ENCODE data around the gene MYBBP1A.

Gene MYBBP1A

DNA sequence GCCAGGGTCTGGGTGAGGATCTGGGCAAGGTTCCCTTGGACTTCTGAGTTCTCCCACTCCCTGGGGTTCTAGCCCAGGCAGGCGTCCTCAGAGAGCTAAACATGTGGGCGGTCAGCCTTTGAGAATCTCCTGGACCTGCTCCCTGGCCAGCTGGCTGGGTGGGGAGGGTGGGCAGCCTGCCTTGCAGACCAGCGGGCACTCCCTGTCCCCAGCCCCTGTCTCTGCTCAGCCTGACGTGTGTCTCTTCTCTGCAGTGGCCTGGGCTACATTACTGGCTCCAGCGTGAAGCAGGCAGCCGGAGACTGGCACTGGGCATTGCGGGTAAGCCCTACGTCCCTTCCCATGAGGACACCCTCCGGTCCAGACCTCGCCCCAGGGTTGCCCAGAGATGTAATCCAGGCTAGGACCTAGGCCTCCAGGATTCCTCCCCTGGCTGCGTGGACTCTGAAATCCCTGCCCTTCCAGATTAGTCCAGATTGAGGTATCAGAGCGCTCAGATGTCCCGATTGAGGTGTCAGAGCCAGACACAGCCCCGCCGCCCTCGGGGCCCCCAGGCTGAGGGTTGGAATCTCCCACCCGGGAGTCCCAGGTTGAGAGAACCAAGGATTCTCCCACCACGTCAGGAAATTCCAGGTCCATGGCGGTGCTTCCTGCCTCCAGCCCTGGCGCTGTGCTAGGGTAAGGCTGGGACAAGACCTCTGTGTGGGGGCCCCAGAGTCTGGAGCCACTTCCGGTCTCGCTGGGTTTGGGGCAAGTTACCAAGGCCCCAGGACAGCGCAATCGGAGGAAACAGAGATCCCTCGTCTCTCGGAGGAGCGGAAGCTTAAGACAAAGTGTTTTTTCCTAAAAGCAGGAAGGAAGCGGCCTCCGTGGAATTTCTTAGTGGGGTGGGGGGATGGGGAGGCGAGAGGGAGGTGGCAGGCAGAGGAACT lies 24.1 kb downstream of the MYBBP1A start:
- DNase-seq (ENCODE audit: low read depth) = no peak
- H3K4me3 ChIP-seq (ENCODE audit: low read depth, low read length) = no peak overlapping the region

DNA sequence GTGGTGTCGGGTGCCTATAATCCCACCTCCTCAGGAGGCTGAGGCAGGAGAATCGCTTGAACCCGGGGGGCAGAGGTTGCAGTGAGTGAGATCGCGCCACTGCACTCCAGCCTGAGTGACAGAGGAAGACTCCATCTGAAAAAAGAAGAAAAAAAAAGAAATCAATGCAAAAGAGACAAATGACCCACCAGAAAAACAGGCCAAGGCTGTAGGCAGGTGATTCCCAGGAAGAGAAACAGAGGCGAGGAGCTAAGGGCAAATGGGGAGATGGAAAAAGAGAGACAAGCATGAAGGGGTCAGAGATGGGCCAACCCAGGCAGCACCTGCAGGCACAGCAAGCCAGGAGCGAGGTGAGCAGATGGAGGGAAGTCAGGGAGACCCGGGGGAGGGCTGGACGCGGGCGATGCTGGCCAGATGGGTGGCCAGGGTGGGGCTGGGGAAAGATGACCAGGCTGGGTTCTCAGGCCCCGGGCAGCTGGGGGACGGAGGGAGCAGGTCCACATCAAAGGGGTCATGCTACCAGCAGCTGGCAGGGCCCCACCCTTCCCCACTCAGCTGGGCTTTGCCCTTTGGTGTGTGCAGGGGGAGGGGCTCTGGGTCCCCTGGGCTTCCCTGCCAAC lies 25.5 kb downstream of the MYBBP1A start:
- no peak for DNase-seq (ENCODE audit: low read depth)
- no peak overlapping the region for H3K4me3 ChIP-seq (ENCODE audit: low read depth, low read length)

DNA sequence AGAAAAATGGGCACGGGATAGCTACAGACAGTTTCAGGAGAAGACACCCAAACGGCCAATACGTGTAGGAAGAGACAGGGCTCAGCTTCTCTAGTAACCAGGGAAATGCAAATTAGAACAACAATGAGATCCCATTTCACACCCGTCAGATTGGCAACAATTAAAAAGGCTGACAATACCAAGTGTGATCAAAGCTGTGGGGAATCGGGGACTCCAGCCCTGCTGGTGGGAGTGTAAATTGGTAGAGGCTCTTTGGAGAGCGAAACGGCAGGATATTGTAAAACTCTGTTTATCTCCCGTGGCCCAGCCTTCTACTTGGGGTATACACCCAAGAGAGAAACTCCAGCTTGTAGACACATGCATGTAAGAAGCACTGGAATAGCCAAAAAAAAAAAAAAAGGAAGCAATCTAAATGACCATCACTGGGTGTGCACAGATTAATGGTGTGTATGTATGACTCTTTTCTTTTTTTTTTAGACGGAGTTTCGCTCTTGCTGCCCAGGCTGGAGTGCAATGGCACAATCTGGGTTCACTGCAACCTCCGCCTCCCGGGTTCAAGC lies 27.5 kb downstream of the MYBBP1A start:
- no peak for DNase-seq (ENCODE audit: low read depth)
- no peak overlapping the region for H3K4me3 ChIP-seq (ENCODE audit: low read depth, low read length)

DNA sequence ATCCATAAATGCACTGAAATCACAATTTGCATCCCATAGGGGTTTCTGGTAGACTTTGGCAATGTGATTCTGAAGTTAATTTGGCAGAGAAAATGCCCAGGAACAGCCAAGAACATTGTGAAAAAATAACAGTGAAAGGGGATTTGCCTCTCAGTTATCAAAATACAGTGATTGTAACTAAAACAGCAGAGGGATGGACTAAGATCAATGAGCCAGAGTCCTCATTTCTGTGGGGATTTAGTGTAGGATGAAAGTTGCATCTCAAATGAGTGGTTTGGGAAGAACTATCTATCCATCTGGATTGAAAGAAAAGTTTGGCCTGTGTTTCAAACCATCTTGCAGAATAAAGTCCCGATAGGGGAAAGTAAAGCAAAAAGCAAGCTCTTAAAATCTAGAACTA lies 28.1 kb downstream of the MYBBP1A start:
- no peak for DNase-seq (ENCODE audit: low read depth)
- no peak overlapping the region for H3K4me3 ChIP-seq (ENCODE audit: low read depth, low read length)

DNA sequence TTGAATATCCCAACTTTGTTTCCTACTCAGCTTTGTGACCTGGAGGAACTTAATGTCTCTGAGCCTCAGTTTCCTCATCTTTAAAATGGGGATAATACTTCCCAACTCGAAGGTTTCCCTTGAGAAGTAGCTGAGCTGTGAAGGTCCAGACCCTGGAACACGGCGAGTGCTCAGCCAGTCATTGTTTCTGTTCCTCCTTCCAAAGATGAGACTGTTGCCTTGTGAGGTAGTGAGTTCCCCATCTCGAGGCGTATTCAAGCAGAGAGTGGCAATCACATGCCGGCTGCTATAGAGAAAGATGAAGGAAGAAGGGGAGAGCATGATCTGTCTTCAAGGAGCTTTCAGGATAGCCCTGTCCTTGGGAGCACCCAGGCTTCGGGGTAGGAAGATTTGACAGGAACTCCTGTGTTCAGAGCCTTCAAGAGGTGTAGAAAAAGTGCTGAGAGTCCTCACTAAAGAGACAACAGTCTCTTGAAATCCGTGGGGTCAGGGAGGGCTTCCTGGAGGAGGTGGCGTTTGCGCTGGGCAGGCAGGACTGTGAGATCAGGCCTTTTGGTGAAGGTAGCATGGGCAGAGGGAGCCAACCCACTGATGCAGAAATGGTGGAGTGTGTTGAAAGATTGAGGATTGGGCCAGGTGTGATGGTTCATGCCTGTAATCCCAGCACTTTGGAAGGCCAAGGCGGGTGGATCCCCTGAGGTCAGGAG lies 29.3 kb downstream of the MYBBP1A start:
- H3K4me3 ChIP-seq (ENCODE audit: low read depth, low read length) = no peak overlapping the region
- no peak for DNase-seq (ENCODE audit: low read depth)

DNA sequence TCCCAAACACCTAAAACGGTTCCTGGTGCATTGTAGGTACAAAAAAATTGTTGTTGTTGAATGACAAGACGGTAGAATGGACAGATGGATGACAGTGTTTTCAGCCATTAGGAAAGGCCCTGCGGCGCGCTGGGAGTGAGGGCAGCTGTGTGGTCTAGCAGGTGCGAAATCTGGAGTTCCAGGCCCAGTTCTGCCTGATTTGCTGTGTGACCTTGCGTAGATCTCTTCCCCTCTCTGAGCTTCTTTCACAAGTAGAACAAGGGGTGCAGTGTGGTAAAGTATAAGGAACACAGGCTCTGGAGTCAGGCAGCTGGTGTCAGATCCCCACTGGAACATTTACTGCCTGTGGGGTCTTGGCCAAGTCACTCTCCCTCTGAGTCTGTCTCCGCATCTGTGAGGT lies 31.2 kb downstream of the MYBBP1A start:
- no peak for DNase-seq (ENCODE audit: low read depth)
- no peak overlapping the region for H3K4me3 ChIP-seq (ENCODE audit: low read depth, low read length)

DNA sequence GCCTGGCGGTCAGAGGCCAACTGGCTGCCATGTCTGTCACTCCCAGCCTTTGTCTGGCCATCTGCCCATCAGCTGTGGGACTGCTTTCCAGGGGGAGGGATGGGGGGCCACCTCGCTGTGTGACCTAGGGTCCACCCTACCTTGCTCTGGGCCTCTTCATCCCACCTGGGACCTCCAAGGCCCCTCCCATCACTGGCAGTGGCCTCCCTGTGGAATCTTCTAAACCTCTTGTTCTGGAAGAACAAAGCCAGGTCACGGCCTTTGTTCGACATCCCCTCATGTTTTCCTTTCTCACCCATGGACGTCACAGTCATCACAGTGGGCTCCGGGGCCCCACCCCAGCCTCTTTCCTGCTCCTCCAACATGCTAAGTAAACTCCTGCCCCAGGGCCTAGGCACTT lies 32.5 kb downstream of the MYBBP1A start:
- H3K4me3 ChIP-seq (ENCODE audit: low read depth, low read length) = no peak overlapping the region

DNA sequence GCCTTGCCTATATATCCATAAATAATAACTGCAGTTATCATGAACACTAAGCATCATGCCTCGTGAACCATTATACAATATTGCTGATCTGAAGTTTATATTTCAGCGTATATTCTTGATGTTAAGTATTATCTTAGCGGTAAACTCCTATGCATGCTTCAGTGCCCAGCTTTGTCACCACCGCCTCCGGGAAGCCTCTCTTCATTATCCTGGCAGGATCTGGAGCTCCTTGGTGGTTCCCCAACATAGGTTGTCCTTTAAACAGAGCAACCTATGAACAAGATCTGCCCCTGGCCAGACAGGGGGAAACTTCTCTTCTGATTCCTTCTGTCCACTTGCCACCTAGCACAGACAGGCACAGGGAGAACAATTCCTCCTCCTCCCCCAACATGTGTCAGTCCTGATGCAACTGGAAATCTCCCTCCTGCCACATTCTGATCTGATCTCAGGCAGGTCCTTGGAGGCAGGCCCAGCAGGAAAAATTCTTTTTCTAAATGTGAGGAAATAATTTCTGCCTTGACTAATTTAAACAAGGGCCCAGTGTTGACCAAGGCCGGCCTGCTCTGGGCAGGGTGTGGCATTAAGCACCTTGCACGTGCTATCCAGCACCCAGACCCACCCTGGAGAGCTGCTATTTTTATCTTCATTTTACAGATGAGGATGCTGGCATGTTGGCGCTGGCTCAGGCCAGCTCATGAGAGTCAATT lies 34.1 kb downstream of the MYBBP1A start:
- H3K4me3 ChIP-seq (ENCODE audit: low read depth, low read length) = no peak overlapping the region
- no peak for DNase-seq (ENCODE audit: low read depth)

More for the DNA sequence above, 32.5 kb downstream of the MYBBP1A start:
- DNase-seq (ENCODE audit: low read depth) = no peak

DNA sequence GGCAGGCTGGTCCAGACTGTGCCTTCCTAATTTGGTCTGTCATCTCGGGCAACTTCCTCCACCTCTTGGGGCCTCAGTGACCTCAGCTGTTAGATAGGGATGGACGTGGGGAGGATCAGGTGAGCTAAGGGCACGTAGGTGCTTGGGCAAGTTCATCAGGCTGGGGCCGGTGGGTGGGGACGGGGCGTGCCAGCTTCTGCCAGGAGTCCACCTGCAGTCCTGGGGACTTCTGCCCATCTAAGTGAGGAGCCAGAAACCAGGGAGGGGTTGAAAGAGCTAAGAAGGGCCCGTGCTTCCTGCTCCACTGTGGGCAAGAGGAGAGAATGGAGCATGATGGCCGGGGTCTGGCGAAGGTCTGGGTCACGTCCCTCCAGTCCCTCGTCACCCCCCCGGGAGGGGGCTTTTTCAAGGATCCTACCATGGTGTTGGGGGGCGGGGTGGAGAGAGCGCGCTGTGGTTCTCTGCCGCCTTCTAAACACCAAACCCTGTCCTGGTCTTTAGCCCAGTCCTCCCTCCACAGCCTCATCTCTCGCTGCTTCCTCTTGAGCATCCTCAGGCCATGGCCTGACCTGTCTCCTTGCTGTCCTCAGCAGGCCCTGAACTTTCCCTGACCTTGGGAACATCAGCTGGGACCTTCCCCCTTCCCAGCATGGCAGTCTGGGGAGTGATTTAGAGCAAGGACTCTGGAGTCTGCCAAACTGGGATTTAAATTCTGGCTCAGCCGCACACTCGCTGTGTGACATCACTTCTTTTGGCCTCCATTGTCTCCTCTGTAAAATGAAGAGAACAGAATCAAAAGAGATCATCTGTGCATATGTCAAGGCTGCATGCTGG lies 34.9 kb downstream of the MYBBP1A start:
- no peak for DNase-seq (ENCODE audit: low read depth)
- no peak overlapping the region for H3K4me3 ChIP-seq (ENCODE audit: low read depth, low read length)

DNA sequence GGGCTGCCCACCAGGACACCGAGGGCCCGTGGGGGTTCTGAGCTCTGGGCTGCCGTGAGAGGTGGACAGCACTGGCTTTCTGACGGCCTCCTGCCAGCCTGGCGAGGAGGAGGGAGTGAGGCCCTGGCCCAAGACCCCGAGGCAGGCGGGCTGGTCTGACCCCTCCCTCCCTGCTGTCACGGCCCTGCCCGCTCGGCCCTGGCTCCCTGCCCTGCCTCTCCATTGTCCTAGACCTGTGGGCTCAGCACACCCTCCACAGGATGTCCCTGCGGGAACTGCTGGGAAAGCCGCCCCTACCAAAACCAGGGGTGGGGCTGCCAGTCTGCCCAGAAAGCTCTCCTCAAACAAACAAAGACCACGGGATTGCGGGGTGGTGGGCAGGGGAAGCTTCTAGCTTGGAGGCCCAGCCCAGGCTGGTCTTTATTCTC lies 35.8 kb downstream of the MYBBP1A start:
- no peak overlapping the region for H3K4me3 ChIP-seq (ENCODE audit: low read depth, low read length)
- no peak for DNase-seq (ENCODE audit: low read depth)

DNA sequence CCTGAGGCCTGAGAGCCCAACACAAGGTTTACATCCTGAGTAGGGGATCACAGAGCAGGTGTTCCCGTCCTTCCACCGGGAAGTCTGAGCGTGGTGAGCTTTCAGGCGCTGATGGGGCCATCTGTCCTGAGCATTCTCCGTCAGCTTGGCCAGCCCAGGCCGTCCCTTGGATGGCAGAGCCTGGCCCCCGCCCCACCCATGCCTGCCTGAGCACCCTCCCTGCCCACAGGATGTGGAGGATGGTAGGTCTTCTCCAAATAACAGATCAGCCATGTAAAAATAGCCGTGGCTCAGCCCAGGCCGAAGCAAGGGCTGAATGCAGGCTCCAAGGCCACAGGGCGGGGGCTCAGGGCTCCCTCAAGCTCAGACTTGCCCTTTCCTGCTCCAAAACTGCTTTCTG lies 36.3 kb downstream of the MYBBP1A start:
- DNase-seq (ENCODE audit: low read depth) = no peak
- no peak overlapping the region for H3K4me3 ChIP-seq (ENCODE audit: low read depth, low read length)

DNA sequence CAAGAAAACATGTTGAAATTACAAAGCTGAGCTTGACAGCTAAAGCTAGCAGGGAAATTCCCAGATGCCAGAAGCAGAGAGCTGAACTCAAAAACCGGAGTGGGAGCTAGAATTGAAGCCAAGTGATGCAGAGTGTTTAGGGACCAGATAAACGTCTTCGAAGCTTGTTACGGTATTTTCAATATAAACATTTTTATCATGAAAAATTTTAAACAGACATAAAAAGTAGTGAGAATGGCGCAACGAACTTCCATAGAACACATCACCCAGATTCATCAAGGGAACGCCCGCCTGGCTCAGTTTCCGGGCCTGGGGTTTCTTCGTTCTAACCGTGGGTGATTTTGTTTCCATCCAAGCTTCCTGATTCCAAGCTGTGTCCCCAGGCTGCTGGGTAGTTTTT lies 38.4 kb downstream of the MYBBP1A start:
- DNase-seq (ENCODE audit: low read depth) = no peak
- H3K4me3 ChIP-seq (ENCODE audit: low read depth, low read length) = no peak overlapping the region

DNA sequence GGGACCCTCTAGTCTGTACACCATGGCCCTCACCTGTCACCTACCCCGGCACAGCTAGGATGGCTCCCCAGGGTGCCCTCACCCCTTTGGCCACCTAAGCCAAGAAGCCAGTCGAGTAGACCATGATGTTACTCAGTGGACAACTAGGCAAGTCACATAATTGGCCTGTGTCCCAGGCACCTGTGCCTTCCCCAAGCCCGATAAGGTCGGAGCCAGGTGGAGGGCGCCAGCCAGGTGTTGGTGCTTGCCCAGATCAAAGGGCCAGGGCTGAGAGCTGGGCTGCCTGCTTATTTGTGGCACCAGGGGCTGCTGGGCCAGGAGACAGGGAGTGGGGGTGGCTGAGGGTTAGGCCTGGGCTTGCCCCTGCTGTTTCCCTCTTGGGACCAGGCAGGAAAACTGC lies 39.7 kb downstream of the MYBBP1A start:
- DNase-seq (ENCODE audit: low read depth) = no peak
- H3K4me3 ChIP-seq (ENCODE audit: low read depth, low read length) = no peak overlapping the region

DNA sequence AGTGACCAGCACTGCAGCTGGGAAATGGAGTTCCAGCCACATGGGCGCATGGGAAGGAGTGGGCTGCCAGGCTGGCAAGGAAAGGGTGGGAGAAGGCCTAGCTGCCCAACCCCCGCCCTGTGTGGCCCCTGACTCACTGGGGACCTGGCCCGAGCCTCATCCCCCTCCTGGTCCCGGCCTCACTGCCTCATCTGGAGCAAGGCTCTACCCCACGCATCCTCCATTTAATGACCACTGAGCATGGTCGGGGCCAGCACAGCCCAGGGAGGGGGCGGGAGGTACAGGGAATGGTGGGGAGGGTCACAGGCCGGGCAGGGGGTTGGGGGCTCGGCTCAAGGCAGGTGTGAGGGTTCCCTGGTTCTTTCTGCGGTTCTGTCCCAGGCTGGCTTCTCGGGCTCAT lies 40.4 kb downstream of the MYBBP1A start:
- no peak overlapping the region for H3K4me3 ChIP-seq (ENCODE audit: low read depth, low read length)
- DNase-seq (ENCODE audit: low read depth) = no peak

DNA sequence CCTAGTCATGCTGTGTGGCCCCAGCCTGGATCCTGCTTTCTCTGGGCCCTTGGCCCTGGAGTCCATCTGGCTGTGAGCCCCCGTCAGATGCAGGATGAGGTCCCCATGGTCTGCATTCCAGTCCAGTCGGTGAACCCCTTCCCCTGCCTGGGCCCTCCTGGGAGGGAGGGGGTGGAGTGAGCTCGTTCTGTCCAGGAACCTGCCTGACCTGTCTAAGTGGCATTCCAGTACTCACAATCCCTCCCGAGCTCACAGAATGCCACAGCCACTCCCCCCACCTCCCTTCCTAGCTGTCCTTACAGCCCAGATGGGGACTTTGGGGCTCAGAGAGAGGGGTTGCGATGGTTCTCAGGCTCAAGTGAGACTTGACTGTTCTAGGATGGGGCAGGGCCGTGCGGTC lies 41.0 kb downstream of the MYBBP1A start:
- no peak overlapping the region for H3K4me3 ChIP-seq (ENCODE audit: low read depth, low read length)
- no peak for DNase-seq (ENCODE audit: low read depth)

DNA sequence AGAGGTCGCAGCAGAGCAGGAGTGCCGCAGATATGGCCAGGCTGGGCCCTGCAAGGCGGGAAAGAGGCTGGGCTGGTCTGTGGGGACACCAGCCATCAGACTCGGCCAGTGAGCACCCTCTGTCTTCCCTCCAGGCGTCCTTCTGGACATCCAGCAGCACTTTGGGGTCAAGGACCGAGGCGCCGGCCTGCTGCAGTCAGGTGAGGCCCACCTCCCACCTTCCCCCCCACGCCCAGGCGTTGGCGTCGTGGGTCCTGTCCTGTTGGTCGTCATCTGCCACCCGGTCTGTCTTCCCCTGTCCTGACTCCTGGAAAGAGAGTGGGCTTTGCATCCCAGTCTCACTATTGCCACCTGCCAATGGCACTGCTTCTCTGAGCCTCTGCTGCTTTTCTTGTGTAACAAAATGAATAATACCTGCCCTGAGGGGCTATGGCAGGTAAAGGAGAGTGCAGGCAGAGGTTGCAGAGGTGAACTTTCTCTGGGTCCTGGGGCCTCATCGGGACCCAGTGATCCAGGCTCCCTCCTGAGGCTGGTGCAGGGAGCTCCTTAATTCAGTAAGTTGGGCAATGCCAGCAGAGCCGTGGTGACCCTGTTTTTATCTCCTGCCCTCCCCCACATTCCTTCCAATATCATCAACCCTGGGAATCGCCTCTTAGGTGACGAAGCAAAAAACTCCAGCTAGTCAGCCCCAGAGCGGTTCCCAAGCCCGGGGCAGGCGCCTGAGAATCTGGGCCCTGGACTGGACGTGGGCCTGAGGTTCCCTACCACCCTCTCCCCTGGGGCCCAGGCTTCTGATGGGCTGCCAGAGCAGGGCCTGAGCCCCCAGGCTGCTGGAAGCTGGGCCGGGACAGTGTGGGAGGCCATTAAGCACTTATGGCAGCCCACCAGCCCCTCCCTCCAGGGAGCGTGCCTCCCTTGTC lies 41.8 kb downstream of the MYBBP1A start:
- H3K4me3 ChIP-seq (ENCODE audit: low read depth, low read length) = no peak overlapping the region

DNA sequence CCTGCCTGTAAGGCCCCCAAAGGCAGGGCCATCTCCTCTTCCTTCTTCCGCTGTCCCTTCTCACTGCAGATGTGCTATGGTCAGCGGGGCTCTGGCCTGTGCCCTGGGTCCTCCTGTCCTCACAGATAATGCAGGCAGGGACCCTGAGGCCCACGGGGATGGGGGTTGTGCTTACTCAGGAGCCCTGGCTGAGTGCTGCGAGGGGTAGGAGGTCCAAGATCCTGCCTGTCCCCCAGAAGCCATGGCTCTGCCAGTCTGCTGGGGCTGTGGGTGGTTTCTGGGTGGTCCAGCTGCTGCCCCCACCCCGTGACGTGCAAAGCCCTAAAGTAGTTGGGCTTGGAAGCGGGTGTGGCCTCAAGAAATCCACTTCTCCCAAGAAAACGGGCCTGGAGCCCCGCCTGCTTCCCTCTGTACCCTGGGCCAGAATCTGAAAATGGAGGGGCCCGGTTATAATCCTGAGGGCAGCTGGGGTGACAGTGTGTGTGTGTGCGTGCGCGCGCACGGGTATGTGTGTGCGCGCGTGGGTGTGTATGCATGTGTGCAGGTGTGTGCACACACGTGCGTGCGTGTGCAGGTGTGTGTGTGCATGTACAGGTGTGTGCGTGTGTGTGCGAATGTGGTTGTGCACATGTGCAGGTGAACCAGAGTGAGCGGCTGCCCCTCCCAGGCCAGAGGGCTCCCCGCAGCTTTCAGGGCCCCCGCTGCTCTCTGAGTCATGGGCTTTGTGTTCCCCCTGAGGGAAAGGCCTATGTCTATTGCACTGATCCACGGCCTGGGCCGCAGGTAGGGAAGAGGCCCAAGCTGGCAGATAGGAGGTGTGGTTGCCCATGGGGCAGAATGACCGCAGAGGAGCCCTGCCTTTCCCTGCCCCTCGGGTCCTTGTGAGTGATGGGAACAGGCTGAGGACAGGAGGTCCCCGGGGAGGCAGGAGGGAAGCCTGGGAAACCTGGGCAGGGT lies 42.8 kb downstream of the MYBBP1A start:
- no peak for DNase-seq (ENCODE audit: low read depth)
- H3K4me3 ChIP-seq (ENCODE audit: low read depth, low read length) = no peak overlapping the region

More for the DNA sequence above, 41.8 kb downstream of the MYBBP1A start:
- DNase-seq (ENCODE audit: low read depth) = no peak

Measured in skeletal muscle cell (primary cell).